ENCODE measurements around the gene ERICH6B.

ERICH6B gene

DNA sequence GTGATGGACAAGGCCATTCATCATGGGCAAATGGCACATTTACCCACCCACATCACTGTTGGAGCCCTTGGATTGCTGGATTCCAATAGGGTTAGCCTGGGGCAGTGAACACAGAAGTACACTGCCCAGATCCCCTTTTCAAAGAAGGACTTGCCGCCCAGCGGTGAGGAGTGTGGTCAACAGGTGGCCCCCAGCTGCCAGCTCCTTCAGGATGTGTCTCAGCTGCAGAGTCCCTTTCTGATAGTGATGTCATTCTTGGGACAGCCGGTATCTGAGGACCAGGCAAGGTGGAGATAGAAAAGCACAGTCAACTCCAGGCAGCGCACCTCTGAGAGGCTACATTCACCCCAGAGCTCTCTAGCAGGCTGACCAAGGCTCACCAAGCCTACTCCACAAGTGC lies 16.9 kb downstream of the ERICH6B start:
- no peak for DNase-seq

- no peak for DNase-seq
Observed at GRCh38 chr13:45596800-45597475, 18.6 kb downstream of the ERICH6B start.

DNA sequence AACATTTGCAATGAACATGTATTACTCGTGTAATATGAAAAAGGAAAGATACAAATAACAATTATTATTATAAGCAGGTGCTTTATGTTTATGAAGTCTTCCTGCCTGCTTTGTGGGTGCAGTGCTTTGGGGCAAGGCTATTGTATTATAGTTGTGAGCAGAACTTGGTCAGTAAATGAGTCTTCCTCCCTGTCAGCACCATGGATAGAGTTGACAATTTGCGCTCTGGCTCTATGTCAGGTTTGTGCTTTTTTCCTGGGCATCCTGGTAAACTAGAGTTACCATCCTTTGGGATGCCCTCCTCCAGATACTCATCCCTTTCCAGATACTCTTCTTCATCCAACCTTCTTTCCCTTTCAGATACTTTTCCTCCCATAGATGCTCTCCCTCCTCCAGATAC lies 19.6 kb downstream of the ERICH6B start:
- DNase-seq = no peak

- no peak for DNase-seq
Observed at GRCh38 chr13:45594764-45595163, 20.8 kb downstream of the ERICH6B start.

DNA sequence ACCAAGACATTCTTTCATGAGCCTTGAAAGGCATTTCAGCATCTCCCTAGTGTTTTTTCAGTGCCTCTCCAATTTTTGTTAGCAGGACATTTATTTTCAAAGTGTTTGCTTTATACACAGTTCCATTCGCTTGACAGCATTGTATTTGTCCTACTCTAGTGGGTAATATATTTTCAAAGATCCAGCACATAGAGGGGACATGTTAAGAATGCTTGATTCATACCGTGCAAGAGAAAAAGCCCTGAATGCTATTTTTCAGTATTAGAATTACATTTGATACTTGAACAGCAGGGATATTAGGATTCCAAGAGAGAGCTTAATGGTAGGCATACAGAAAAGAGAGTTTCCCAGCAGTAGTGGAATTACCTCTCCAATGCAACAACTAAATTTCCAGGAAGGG lies 21.3 kb downstream of the ERICH6B start:
- DNase-seq = no peak

DNA sequence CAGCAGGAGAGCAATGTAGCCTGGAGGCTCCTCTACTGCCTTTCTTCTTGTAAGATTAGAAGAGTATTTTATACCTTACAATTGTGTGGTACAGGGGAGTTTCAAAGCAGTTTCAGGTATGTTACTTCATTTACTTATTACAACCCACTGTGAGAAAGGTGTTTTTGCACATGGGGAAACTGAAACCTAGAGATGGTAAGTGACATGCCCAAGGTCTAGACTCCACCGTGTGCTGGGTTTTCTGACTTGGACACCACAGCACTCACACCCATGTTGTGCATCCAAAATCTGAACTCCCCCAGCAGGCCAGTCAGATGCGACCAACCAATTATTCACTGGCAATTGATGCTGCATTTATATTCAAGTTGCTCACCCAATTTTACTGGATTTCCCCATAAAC lies 22.8 kb downstream of the ERICH6B start:
- no peak for DNase-seq

GRCh38 chr13:45590066-45590465 lies 25.5 kb downstream of the ERICH6B start:
- no peak for DNase-seq

GRCh38 chr13:45587897-45588296 lies 27.6 kb downstream of the ERICH6B start:
- no peak for DNase-seq

DNA sequence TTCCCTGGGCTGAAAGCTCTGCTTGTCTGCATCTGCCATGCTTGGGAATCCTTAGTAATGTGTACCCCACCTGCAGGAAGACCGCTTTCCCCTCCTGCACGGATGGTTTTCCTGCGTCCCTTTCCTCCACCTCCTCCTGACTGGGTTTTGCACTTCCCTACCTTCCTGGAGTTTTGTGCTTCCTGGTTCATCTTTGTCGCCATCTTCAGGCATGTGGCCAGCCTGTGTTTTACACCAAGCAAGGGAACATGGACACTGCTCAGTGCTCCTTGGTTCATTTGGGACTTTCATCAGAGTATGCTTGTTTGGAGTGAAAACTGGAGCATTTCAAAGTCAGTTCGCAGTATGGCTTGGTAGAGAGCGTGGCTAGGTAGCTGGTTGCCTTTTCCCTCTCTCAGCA lies 30.7 kb downstream of the ERICH6B start:
- DNase-seq = no peak

DNA sequence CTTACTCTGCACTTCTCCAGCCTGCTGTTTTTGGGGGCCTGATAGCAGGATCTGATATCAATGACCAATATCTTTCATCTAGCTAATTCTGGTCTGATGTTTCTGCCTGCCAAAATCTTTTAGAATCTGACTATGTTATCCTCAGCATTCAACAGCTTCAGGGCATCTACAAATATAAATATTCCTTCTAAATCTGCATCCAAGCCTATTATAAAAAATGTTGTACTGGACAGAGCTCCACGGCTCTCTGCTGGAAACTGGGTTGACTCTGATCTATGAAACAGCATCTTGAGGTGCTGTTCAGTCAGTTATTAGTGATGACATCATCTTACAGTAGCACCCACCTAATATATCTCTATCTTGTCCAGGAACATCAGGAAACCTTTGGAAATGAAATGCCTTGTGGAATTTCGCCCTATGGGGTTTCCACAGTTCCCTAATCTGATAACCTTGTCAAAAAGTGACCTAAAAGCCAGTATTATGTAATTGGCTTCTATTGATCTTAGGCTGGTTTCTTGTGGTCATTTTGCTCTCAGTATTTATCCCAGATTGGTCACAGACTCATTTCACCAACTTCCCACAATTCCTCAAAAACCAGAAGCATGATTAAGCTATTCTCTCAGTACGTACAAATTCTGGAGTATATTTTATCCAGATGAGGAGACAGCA lies 33.0 kb downstream of the ERICH6B start:
- DNase-seq = no peak

DNA sequence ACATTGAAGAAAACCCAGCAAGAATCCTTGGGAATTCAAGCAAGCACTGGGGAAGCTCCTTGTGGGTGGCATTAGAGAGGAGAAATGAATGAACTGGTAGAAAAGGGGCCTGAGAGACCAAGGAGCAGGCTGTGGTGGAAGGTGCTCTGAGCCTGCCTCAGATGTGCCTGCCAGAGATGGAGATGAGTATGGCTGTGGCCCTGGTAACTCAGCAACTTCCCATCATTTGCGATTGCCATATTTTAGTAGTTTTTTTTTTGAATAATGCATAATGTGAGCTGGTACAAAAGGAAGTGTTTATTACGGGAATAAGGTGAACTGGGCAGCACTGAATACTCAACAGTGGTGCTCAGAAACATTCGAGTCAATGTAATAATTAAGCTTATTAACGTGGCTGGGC lies 39.1 kb downstream of the ERICH6B start:
- DNase-seq = no peak

DNA sequence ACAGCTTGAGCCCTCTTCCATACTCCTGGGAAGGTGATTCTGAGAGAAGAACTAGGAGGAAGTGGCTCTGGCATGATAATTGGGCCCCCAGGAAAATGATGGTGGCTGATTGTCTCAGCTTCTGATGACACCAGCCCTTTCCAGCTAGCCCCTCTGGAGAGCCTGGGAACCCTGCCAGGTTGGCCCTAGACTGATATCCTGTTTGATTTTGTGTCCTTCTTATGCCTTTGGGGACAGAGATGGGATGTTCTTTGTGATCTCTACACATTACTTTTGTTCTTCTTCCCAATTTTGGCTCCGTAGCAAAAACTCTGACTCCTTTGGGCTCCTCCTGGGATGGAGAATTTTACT lies 39.7 kb downstream of the ERICH6B start:
- DNase-seq = no peak

GRCh38 chr13:45575146-45575829 lies 40.3 kb downstream of the ERICH6B start:
- no peak for DNase-seq

- no peak for DNase-seq
Observed at GRCh38 chr13:45565331-45565730, 50.2 kb downstream of the ERICH6B start.

DNA sequence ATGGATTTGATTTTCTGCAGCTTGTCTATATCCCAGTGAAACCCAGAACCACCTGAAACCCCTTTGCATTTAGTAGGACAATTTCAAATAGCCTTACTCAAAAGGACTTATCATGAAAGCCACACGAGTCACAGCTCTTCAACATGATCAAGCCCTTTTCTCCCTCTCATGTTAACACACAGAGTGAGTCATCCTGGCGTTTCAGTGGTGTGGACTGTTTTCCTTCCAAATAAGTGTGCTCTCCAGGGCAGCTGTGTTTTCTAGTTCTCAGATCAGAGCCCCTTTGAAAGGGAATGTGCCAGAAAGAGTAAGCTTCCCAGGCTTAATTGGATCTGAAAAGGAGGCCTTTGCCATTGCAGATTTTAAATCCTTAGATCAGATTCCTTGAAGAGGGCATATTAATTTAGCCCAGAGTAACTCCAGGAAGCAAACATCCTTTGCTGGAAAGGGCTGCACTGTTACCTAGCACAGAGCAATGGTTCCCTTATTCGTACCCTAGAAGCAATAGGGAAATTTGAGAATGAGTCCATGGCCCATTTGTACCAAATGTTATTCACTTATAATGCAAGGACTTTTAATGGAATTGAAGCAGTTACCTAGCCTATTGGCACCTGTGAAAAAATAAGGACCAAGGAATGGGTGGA lies 51.3 kb downstream of the ERICH6B start:
- peak; percentile 7 for DNase-seq

GRCh38 chr13:45554604-45555109 lies 60.9 kb downstream of the ERICH6B start:
- DNase-seq = no peak

GRCh38 chr13:45548281-45548680 lies 67.3 kb downstream of the ERICH6B start:
- no peak for DNase-seq

DNA sequence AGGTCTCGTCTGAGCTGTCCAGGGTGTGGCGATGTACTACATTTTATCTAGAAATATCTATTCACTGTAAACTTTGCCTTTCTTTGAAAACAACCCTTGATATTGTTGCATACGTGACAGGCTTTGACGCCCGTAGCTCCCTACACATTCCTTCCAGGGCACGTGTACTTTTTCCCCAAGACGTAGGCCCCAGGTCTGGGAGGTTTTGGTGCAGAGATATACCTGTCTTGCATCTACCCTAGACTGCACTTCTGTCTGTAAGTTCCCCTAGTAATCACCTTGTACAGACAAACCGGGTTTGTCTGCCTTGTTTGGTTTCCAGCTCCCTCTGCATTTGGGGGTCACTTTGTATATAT lies 69.2 kb downstream of the ERICH6B start:
- DNase-seq = no peak

GRCh38 chr13:45545686-45546409 lies 69.7 kb downstream of the ERICH6B start:
- no peak for DNase-seq

- no peak for DNase-seq
Observed at GRCh38 chr13:45544520-45544919, 71.0 kb downstream of the ERICH6B start.

DNA sequence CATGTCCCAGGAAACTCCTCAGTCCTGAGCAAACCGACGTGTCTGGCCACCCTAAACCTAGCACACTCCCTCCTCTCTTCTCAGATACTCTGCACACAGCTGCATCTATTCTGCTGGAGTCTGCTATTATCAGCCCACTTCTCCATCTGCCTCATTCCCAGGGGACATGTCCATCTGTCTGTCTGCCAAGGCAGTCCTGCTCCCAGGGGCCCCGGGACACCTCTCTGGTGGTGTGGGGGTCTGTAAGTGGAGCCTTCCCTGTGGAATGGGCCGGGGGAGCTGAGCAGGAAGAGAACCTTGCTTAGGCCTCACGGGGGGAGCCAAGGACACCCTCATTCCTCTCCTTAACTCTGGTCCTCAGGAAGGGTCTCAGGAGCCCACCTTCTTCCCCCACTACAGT lies 72.7 kb downstream of the ERICH6B start:
- no peak for DNase-seq

DNA sequence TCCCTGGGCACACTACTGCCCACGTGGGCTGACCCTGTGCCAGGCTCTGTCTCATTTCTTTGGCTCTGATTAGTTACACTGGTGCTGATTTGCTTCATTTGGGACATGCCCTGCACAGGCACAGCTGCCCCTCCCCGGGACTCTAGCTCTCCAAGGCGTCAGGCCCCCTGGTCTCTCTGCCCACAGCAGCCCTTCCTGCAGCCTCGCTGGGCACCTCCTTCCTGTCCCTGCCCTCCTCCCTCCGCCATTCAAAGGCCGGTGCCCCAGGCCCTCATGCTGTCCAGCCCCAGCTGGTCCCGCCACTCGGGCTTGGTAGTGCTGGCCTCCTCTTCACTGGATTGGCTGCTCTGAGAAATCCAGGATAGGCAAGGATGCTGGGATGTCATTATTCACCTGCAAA lies 73.1 kb downstream of the ERICH6B start:
- DNase-seq = no peak

GRCh38 chr13:45541806-45542205 lies 73.7 kb downstream of the ERICH6B start:
- no peak for DNase-seq
